Endothelial cell (in vitro differentiated cells): ENCODE measurements around the gene HTT. TPM values are rescaled to one million over a fixed set of nuclear protein-coding genes. Genes with fewer than 3 reads are reported as not detected.

Source experiments
- DNase-seq: peaks from one replicate; pipeline ENCODE4 v3.0.0; 2021; ENCODE audit warnings: low spot score
- H3K27ac Mint-ChIP-seq: one replicate; pipeline ENCODE4 v1.8.0; 2021; ENCODE audit warnings: mixed read lengths, inconsistent platforms; ENCODE audit not compliant: unreplicated experiment
- H3K27me3 Mint-ChIP-seq: one replicate; pipeline ENCODE4 v1.8.0; 2021; ENCODE audit warnings: mild to moderate bottlenecking, moderate library complexity, mixed read lengths, inconsistent platforms; ENCODE audit not compliant: unreplicated experiment
- H3K36me3 Mint-ChIP-seq: one replicate; pipeline ENCODE4 v1.8.0; 2021; ENCODE audit warnings: mild to moderate bottlenecking, low read depth, mixed read lengths, inconsistent platforms; ENCODE audit not compliant: unreplicated experiment
- H3K4me1 Mint-ChIP-seq: one replicate; pipeline ENCODE4 v1.8.0; 2021; ENCODE audit warnings: mild to moderate bottlenecking, mixed read lengths, inconsistent platforms; ENCODE audit not compliant: unreplicated experiment
- H3K4me3 Mint-ChIP-seq: one replicate; pipeline ENCODE4 v1.8.0; 2021; ENCODE audit warnings: mild to moderate bottlenecking, mixed read lengths, inconsistent platforms; ENCODE audit not compliant: unreplicated experiment
- H3K9me3 Mint-ChIP-seq: one replicate; pipeline ENCODE4 v1.8.0; 2021; ENCODE audit warnings: mixed read lengths, inconsistent platforms; ENCODE audit not compliant: unreplicated experiment
- total RNA-seq: library from RNA; stranded (reverse); fragmentation: NEBNext Ultra II Directional; extraction: Animal tissue kit (Norgen Biotek cat#: 25700); gene quantifications from one replicate; pipeline ENCODE4 v1.2.1, GENCODE V29; 2021; ENCODE audit not compliant: unreplicated experiment
- TF ChIP-seq, protein P1 (sequence below): fragments of 200-600 bp; sonication (generic); IDR thresholded peaks from one replicate; pipeline ENCODE4 v1.5.0; 2021; ENCODE audit warnings: antibody characterized with exemption; ENCODE audit not compliant: unreplicated experiment

Gene HTT
- total RNA-seq, 1 donor from 2014 or later: 62.4 TPM

DNA sequence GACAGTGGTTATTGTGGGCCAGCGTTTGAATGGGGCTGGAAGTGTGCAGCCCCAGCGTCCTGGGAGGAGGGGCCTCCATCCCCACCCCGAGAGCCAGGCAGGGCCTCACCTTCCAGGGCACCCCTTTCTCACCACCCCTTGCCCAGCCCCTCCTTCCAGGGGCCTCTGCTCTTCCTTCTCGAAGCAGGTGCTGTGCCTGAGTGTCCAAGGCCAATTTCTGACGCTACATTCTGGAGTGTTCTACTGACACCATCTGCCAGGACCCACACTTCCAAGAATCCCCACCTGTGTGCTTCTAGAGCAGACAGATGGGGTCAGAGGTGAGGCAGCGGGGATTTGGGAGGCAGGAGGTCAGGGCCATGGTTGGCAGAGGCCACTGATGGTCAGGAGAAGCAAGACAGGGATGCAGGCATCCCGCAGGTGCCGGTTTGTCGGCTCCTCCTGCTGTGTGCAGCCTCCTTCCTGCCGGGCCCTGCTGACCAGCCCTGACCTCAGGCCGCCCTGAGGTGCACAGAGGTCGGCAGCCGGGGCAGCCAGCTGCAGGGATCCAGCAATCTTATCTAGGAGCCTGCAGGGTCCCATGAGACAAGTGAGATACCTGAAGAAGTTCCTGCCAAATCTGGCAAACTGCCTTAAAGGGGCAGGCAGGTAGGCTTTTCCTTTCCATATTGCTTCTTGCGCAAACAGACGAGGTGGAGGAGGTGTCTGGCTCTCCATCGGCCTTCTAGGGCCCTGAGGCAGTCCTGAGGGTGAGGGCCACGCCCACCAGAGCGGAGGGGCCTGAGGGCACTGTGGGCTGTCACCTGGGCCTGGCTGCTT, 193.3 kb downstream of the HTT start:
- H3K27me3 Mint-ChIP-seq: peaks cover 7% of the 10 kb centered on the region
- DNase-seq: no peak
- H3K4me3 Mint-ChIP-seq: no peak overlapping the region
- no peak overlapping the region for H3K27ac Mint-ChIP-seq
- no peaks in the 10 kb centered on the region for H3K9me3 Mint-ChIP-seq
- H3K36me3 Mint-ChIP-seq: no peaks in the 10 kb centered on the region
- H3K4me1 Mint-ChIP-seq: peaks cover 6% of the 10 kb centered on the region
- TF ChIP-seq, protein P1, sequence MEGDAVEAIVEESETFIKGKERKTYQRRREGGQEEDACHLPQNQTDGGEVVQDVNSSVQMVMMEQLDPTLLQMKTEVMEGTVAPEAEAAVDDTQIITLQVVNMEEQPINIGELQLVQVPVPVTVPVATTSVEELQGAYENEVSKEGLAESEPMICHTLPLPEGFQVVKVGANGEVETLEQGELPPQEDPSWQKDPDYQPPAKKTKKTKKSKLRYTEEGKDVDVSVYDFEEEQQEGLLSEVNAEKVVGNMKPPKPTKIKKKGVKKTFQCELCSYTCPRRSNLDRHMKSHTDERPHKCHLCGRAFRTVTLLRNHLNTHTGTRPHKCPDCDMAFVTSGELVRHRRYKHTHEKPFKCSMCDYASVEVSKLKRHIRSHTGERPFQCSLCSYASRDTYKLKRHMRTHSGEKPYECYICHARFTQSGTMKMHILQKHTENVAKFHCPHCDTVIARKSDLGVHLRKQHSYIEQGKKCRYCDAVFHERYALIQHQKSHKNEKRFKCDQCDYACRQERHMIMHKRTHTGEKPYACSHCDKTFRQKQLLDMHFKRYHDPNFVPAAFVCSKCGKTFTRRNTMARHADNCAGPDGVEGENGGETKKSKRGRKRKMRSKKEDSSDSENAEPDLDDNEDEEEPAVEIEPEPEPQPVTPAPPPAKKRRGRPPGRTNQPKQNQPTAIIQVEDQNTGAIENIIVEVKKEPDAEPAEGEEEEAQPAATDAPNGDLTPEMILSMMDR: no peak

- H3K4me3 Mint-ChIP-seq: no peak overlapping the region
- no peaks in the 10 kb centered on the region for H3K9me3 Mint-ChIP-seq
- TF ChIP-seq, protein P1: no peak
- H3K4me1 Mint-ChIP-seq: peaks cover 6% of the 10 kb centered on the region
- H3K27ac Mint-ChIP-seq: no peak overlapping the region
- no peaks in the 10 kb centered on the region for H3K36me3 Mint-ChIP-seq
- H3K27me3 Mint-ChIP-seq: peaks cover 7% of the 10 kb centered on the region
- DNase-seq: no peak
Observed at GRCh38 chr4:3268395-3269104, 194.1 kb downstream of the HTT start.

- Mint-ChIP-seq H3K36me3 (no peaks in the 10 kb centered on the region), H3K27ac (no peak overlapping the region), H3K9me3 (no peaks in the 10 kb centered on the region), H3K27me3 (peaks cover 5% of the 10 kb centered on the region), H3K4me3 (no peak overlapping the region), H3K4me1 (peaks cover 6% of the 10 kb centered on the region)
- DNase-seq: no peak
- TF ChIP-seq, protein P1: no peak
Observed at GRCh38 chr4:3269105-3269927, 194.8 kb downstream of the HTT start.

DNA sequence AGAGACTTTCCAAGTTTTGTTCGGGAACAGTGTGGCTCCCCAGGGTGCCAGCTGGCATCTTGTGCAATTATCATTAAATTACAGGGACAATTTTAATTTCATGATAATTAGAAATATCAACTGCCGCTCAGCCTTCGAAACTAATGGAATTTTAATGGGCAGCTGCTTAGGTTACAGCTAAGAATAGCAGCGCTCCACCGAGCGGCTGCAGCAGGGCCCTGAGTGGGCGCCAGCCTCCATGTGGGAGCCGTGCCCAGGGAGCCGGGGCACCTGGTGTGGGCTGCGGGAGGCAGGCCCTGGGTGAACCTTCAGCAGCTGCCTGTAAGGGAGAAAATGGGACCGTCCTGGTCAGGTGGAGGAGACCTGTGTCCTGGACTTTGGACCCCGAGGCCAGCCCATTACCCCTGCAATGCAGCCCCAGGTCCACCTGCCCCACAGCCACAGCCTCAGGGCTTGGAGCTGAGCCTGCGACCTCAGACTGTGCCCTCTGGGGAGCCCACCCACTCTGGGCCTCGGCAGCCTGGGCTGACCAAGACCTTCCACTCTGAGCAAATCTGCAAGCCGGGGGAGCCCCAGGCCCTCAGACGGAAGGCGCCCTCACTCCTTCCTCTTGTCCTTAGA, 195.6 kb downstream of the HTT start:
- peaks cover 4% of the 10 kb centered on the region for H3K27me3 Mint-ChIP-seq
- H3K4me1 Mint-ChIP-seq: peaks cover 6% of the 10 kb centered on the region
- no peaks in the 10 kb centered on the region for H3K36me3 Mint-ChIP-seq
- TF ChIP-seq, protein P1: no peak
- DNase-seq: no peak
- H3K27ac Mint-ChIP-seq: no peak overlapping the region
- H3K9me3 Mint-ChIP-seq: no peaks in the 10 kb centered on the region
- no peak overlapping the region for H3K4me3 Mint-ChIP-seq
